Measurements from ENCODE around the gene GSDME. TPM values are rescaled to one million over a fixed set of nuclear protein-coding genes. Genes with fewer than 3 reads are reported as not detected.
A peak's percentile ranks its signal among the peaks of the same experiment; 100 is the strongest.
"Not testable (repeated sequence)": the region's sequence is repeated elsewhere in the genome, so short reads cannot be mapped to it uniquely, and the experiment has no call there.

Gene GSDME
- 38.9 and 47.1 TPM in 2 replicates for total RNA-seq

- DNase-seq (ENCODE audit: extremely low read depth, low read depth, low spot score) = no peak
These were observed at the start of gene GSDME for GRCh38 chr7:24757353-24758275. GSDME (minus strand) TSS chr7:24757464; CDS start chr7:24749774, 7,690 bp downstream.

- DNase-seq (ENCODE audit: extremely low read depth, low read depth, low spot score) = no peak
These were observed 45.0 kb upstream of the GSDME start for GRCh38 chr7:24802300-24802699.

DNA sequence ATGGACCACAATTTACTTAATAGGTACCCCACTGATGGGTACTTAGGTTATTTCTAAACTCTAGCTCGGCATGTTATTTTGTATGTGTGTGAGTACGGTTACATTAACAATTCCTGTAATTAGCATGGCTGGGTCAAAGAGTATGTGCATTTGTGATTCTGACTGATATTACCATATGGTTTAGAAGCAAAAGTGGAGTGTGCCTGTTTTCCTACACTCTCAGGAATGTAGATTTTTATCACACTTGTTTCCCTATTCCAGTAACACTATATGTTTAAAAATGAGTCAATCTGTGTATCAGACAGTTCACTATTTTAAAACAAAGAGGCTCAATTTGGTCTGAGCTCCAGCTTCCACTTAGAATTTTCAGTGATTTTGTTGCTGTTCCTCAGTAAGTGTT is 44.6 kb upstream of the GSDME start:
- DNase-seq (ENCODE audit: extremely low read depth, low read depth, low spot score) = no peak

- DNase-seq (ENCODE audit: extremely low read depth, low read depth, low spot score) = no peak
These were observed 43.4 kb upstream of the GSDME start for GRCh38 chr7:24800667-24801066.

- DNase-seq (ENCODE audit: extremely low read depth, low read depth, low spot score) = no peak
These were observed 42.8 kb upstream of the GSDME start for GRCh38 chr7:24800073-24800472.

DNA sequence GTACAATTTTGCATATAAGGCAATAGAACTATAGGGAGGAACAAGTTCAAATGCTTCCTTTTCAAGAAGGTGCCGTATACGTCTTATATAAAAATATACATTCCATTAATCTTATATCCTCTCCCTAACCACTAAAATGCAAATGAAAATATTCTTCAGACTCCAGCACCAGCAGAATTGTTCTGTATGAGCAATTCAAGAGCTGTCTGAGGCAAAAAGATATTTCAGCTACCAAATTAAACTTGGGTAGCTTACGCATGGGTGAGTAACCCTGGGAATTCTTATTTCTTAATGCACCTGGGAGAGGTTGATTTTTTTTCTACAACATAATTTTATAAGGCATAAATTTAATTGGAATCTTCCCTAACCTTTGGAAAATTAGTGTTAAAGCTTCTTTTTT is 42.2 kb upstream of the GSDME start:
- DNase-seq (ENCODE audit: extremely low read depth, low read depth, low spot score) = no peak

GRCh38 chr7:24798261-24798660 is 41.0 kb upstream of the GSDME start:
- DNase-seq (ENCODE audit: extremely low read depth, low read depth, low spot score) = no peak

- no peak for DNase-seq (ENCODE audit: extremely low read depth, low read depth, low spot score)
These were observed 40.0 kb upstream of the GSDME start for GRCh38 chr7:24797270-24797669.

DNA sequence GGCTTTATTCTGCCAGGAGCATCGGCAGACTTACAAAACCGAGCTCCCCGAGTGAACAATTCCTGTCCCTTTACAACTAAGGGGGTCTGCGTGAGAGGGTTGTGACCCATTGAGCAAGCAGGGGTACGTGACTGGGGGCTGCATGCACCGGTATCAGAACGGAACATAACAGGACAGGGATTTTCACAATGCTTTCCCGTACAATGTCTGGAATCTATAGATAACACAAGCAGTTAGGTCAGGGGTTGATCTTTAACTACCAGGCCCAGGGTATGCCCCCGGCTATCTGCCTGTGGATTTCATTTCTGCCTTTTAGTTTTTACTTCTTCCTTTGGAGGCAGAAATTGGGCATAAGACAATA is 38.1 kb upstream of the GSDME start:
- no peak for DNase-seq (ENCODE audit: extremely low read depth, low read depth, low spot score)

DNA sequence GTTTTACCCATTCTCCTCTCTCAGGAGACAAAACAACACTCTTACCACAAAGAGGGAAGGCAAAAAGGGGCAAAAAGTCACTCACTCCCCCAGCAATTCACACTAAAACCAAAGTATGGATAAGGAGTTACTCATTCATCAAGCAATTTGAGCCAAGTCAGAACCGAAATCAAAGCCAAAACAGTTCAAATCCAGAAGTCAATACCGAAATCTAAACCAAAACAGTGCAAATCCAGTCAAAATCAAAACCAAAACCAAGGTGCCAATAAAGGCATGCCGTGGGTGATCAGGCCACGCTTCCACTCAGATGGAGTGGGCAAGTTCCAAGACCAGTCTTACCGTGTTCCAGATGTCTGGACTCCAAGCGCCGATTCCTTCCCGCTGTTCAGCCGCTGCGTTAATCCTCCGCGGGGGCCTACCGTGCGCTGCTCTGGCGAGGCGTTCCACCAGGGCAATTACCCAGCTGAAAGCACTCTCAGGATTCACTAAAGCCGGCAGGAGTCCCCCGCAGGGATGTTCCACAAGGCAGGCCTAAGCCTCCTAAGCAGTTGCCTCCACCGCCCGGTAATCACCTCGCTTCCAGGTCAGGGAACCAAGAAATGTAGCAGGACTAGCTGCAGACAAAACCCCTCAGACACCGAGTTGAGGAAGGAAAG is 37.6 kb upstream of the GSDME start:
- DNase-seq (ENCODE audit: extremely low read depth, low read depth, low spot score) = not testable (repeated sequence)

GRCh38 chr7:24793982-24794648 is 36.9 kb upstream of the GSDME start:
- DNase-seq (ENCODE audit: extremely low read depth, low read depth, low spot score) = no peak

- no peak for DNase-seq (ENCODE audit: extremely low read depth, low read depth, low spot score)
These were observed 31.8 kb upstream of the GSDME start for GRCh38 chr7:24788961-24789576.

- no peak for DNase-seq (ENCODE audit: extremely low read depth, low read depth, low spot score)
These were observed 30.8 kb upstream of the GSDME start for GRCh38 chr7:24788075-24788474.

DNA sequence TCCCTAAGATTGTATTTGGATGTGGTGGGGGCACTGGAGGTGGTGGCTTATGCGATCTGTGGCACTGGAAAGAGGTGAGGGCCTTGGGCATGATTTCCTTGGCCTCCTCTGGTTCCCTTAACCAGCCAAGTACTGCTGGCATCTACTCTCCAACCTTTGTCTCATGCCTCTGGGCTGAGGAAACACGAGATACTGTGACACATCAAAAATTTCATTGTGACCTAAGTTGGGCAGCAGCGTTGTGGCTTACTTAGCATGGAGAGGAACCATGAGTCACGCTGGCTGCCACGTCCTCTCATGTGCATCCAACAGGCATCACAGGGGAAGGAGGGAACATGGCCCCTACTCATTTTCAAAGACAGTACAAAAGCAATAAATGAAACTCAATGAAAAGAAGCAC is 29.7 kb upstream of the GSDME start:
- peak; percentile 93 for DNase-seq (ENCODE audit: extremely low read depth, low read depth, low spot score)

- DNase-seq (ENCODE audit: extremely low read depth, low read depth, low spot score) = no peak
These were observed 29.0 kb upstream of the GSDME start for GRCh38 chr7:24786306-24786705.

DNA sequence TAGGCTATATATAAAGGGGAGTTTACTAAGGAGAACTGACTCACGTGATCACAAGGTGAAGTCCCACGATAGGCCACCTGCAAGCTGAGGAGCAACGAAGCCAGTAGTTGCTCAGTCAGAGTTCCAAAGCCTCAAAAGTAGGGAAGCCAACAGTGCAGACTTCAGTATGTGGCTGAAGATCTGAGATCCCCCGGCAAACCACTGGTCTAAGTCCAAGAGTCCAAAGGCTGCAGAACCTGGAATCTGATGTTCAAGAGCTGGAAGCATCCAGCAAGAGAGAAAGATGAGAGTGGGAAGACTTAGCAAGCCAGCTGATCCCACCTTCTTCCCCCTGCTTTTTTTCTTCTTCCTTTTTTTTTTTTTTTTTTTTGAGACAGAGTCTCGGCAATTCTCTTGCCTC is 27.0 kb upstream of the GSDME start:
- no peak for DNase-seq (ENCODE audit: extremely low read depth, low read depth, low spot score)

- no peak for DNase-seq (ENCODE audit: extremely low read depth, low read depth, low spot score)
These were observed 26.4 kb upstream of the GSDME start for GRCh38 chr7:24783698-24784097.

GRCh38 chr7:24781106-24781505 is 23.8 kb upstream of the GSDME start:
- DNase-seq (ENCODE audit: extremely low read depth, low read depth, low spot score) = no peak

DNA sequence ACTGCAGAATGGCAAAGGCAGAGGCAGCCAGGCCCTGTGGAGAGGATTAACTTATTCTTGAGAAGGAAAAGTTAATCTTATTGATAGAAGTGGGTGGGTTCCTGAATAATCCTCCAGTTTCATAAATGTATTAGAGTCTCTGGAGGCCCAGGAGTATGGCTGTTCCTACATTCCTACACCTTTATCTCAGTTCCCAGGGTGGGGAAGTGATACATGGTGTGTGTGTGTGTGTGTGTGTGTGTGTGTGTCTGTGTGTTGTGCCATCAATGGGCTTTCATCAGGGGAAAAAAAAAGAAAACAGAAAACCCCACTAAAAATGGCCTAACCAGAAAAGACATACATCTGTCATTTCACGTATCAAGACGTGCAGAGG is 22.0 kb upstream of the GSDME start:
- DNase-seq (ENCODE audit: extremely low read depth, low read depth, low spot score) = no peak

DNA sequence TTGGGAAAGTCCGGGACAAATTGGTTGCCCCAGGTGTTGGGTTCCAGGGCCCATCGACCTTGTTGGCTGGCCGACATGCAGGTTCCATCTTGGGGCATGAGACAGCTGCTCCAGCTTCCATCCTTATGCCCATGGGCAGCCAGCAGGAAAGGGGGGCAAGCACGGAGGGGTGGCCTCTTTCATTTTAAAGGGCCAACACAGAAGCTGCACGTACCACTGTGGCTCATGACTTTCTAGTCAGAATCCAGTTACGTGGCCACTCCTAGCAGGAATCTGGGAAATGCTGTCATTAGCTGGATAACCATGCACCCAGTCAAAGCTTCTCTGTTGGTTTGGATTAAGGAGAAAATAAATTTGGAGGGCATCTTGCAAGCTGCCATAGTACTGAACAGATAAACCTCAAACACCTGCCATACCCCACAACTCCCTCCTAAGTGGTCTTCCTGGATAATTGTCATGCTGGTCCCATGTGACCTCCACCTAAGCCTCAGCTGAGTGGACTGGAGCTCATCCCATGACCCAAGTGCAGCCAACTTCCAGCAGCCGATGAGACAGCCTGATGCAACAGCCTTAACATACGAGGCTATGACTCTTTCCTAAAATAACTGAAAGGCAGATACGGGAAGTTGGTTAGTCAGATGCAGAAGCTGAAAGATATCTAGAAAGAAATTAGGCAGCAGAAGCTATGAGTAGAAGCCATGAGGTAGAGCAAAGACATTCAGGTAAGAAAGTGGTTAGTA is 21.4 kb upstream of the GSDME start:
- DNase-seq (ENCODE audit: extremely low read depth, low read depth, low spot score) = no peak

- no peak for DNase-seq (ENCODE audit: extremely low read depth, low read depth, low spot score)
These were observed 20.5 kb upstream of the GSDME start for GRCh38 chr7:24777806-24778205.
